ENCODE data around the gene P2RX1. TPM values are rescaled to one million over a fixed set of nuclear protein-coding genes. Genes with fewer than 3 reads are reported as not detected.

Gene P2RX1
- total RNA-seq, 4 donors from 2014 or later = 0.82 to 11.2 (median 7.0) TPM

- 85% methylated on average over 11 of the region's 11 CpGs; no CpG with 5 or more reads in 1 of the 2 donors for WGBS, 2 donors (ENCODE audit: low coverage in 1 of 2)
- Histone ChIP-seq H3K4me3 (no peak overlapping the region), H3K36me3 (no peaks in the 10 kb centered on the region), H3K9me3 (no peaks in the 10 kb centered on the region), H3K27ac (no peak overlapping the region), H3K27me3 (no peaks in the 10 kb centered on the region), H3K4me1 (peaks cover 0 to 6% (median 4%) of the 10 kb centered on the region in 4 donors)
- intact Hi-C loops (cut with DNase I; ENCODE audit: low total_unique reads) = no loop called here
- in situ Hi-C loops (cut with MboI; ENCODE audit: low pct_ligation_motif_present in 1 of 4, low pct_unique_long_range_greater_than_20kb in 1 of 4, low sequenced_read_pairs in 3 of 4) = no loop called here
- no peak for TF ChIP-seq POLR2A (IDR thresholded peaks at IDR 0.05)
- peak in 4 of 5 experiments; percentile 34 to 63 (median 52) for TF ChIP-seq CTCF (IDR thresholded peaks at IDR 0.05)
- DNase-seq = no peak
These were observed 8.6 kb downstream of the P2RX1 start for GRCh38 chr17:3907483-3908216.

GRCh38 chr17:3906881-3907280 lies 9.4 kb downstream of the P2RX1 start:
- no peaks in the 10 kb centered on the region for H3K27me3 ChIP-seq
- H3K9me3 ChIP-seq = no peaks in the 10 kb centered on the region
- H3K4me3 ChIP-seq = no peak overlapping the region
- intact Hi-C loops (cut with DNase I; ENCODE audit: low total_unique reads) (no loop called here), in situ Hi-C loops (cut with MboI; ENCODE audit: low pct_ligation_motif_present in 1 of 4, low pct_unique_long_range_greater_than_20kb in 1 of 4, low sequenced_read_pairs in 3 of 4) (no loop called here)
- H3K27ac ChIP-seq = no peak overlapping the region
- TF ChIP-seq EP300 (IDR thresholded peaks at IDR 0.05; ENCODE audit: low read depth) (no peak), CTCF (IDR thresholded peaks at IDR 0.05) (no peak), POLR2AphosphoS5 (IDR thresholded peaks at IDR 0.05) (no peak), POLR2A (IDR thresholded peaks at IDR 0.05) (no peak)
- 88% methylated on average over 4 of the region's 4 CpGs; no CpG with 5 or more reads in 1 of the 2 donors for WGBS, 2 donors (ENCODE audit: low coverage in 1 of 2)
- no peak for DNase-seq
- peaks cover 0 to 5% (median 4%) of the 10 kb centered on the region in 4 donors for H3K4me1 ChIP-seq
- H3K36me3 ChIP-seq = no peaks in the 10 kb centered on the region

- peak in 1 of 3 donors; percentile 42 for TF ChIP-seq POLR2AphosphoS5 (IDR thresholded peaks at IDR 0.05)
- TF ChIP-seq CTCF (IDR thresholded peaks at IDR 0.05) = no peak
- Histone ChIP-seq H3K27ac (peak overlapping the region in 1 of 4 donors; percentile 57), H3K9me3 (no peaks in the 10 kb centered on the region), H3K36me3 (no peaks in the 10 kb centered on the region), H3K27me3 (no peaks in the 10 kb centered on the region), H3K4me3 (no peak overlapping the region), H3K4me1 (no peaks in the 10 kb centered on the region)
- intact Hi-C loops (cut with DNase I; ENCODE audit: low total_unique reads) (no loop called here), in situ Hi-C loops (cut with MboI; ENCODE audit: low pct_ligation_motif_present in 1 of 4, low pct_unique_long_range_greater_than_20kb in 1 of 4, low sequenced_read_pairs in 3 of 4) (no loop called here)
- 60 to 89% methylated on average over 1 to 4 of the region's 11 CpGs for WGBS, 2 donors (ENCODE audit: low coverage in 1 of 2)
- DNase-seq = peak; percentile 75
These were observed 11.2 kb downstream of the P2RX1 start for GRCh38 chr17:3905017-3905520.

GRCh38 chr17:3904501-3904900 lies 11.8 kb downstream of the P2RX1 start:
- Histone ChIP-seq H3K4me3 (no peak overlapping the region), H3K9me3 (no peaks in the 10 kb centered on the region), H3K27ac (peak overlapping the region in 1 of 4 donors; percentile 21), H3K36me3 (no peaks in the 10 kb centered on the region), H3K4me1 (no peaks in the 10 kb centered on the region), H3K27me3 (no peaks in the 10 kb centered on the region)
- TF ChIP-seq CTCF (IDR thresholded peaks at IDR 0.05) = no peak
- TF ChIP-seq POLR2AphosphoS5 (IDR thresholded peaks at IDR 0.05) = no peak
- TF ChIP-seq EP300 (IDR thresholded peaks at IDR 0.05; ENCODE audit: low read depth) = no peak
- TF ChIP-seq POLR2A (IDR thresholded peaks at IDR 0.05) = no peak
- in situ Hi-C loops (cut with MboI; ENCODE audit: low pct_ligation_motif_present in 1 of 4, low pct_unique_long_range_greater_than_20kb in 1 of 4, low sequenced_read_pairs in 3 of 4) = no loop called here
- intact Hi-C loops (cut with DNase I; ENCODE audit: low total_unique reads) = no loop called here
- no peak for DNase-seq
- 79% methylated on average over 10 of the region's 15 CpGs; no CpG with 5 or more reads in 1 of the 2 donors for WGBS, 2 donors (ENCODE audit: low coverage in 1 of 2)
